ENCODE data around the gene CNKSR1. TPM values are rescaled to one million over a fixed set of nuclear protein-coding genes. Genes with fewer than 3 reads are reported as not detected.
"Not testable (repeated sequence)": the region's sequence is repeated elsewhere in the genome, so short reads cannot be mapped to it uniquely, and the experiment has no call there.

The CNKSR1 gene
- total RNA-seq, 1 donor from 2014 or later: 1.7 TPM

DNA sequence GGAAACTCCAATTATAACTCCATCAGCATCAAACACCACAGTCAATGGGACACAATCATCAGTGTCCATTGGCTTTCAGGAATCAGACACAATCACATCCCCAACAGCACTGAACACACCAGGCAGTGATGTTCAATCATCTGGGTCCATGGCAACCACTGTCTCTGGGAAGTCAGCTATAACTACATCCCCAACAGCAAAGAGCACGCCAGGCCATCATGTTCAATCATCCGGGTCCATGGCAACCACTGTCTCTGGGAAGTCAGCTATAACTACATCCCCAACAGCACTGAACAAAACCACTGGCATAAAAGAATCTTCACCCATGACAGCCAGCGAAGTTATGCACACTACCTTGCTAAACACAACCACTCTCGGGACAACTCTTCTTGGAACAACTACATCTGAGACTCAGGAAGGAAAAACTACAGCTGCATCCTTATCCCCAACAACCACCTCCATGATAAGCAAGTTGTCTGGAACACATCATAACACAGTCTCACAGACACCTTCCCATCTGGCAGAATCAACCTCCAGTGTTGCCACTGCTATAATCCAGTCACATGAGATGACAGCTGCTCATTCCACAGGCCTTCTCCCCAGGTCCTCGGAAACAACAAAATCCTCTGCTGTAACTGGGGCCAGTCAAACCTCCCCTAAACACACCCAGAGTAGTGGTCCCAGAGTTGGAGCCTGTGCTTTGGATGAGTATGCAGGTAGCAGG lies 33.0 kb downstream of the CNKSR1 start:
- intact Hi-C loops (cut with micrococcal nuclease): no loop called here
- ATAC-seq (peak; percentile 71), DNase-seq (no peak)

GRCh38 chr1:26212726-26213125 lies 35.4 kb downstream of the CNKSR1 start:
- intact Hi-C loops (cut with micrococcal nuclease): no loop called here
- DNase-seq (no peak), ATAC-seq (no peak)

DNA sequence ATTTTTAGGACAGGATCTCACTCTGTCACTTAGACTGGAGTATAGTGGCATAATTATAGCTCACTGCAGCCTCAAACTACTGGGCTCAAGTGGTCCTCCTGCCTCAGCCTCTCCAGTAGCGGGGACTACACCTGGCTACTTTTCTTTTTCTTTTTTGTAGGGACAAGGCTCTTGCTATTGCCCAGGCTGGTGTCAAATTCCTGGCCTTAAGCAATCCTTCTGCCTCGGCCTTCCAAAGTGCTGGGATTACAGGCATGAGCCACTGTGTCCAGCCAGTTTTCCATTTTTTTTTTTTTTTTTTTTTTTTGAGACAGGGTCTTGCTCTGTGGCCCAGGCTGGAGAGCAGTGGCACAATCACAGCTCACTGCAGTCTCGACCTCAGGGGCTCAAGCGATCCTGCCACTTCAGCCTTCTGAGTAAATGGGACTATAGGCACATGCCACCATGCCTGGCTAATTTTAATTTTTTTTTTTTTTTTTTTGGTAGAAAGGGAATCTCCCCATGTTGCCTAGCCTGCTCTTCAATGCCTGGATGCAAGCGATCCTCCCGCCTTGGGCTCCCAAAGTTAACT lies 36.1 kb downstream of the CNKSR1 start:
- intact Hi-C loops (cut with micrococcal nuclease): no loop called here

DNA sequence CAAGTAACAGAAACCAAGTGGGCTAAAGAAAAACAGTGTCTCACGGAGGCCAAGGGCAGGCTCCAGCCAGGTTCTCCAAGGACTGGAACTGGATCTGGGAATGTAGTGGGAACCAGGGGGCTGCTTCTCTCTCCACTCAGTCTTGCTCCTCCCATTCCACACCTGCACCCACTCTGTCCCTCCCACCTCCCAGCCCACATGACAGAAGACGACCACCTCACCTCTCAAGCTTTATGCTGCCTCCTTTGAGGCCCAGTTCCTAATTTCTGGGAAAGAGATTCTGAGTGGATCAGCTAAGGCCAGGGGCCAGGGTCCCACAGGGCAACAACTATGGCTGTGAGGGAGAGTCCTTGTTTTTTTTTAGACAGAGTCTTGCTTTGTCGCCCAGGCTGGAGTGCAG lies 38.0 kb downstream of the CNKSR1 start:
- DNase-seq (no peak), ATAC-seq (no peak)
- intact Hi-C loops (cut with micrococcal nuclease): no loop called here

More for the DNA sequence above, 36.1 kb downstream of the CNKSR1 start:
- DNase-seq (no peak), ATAC-seq (no peak)

DNA sequence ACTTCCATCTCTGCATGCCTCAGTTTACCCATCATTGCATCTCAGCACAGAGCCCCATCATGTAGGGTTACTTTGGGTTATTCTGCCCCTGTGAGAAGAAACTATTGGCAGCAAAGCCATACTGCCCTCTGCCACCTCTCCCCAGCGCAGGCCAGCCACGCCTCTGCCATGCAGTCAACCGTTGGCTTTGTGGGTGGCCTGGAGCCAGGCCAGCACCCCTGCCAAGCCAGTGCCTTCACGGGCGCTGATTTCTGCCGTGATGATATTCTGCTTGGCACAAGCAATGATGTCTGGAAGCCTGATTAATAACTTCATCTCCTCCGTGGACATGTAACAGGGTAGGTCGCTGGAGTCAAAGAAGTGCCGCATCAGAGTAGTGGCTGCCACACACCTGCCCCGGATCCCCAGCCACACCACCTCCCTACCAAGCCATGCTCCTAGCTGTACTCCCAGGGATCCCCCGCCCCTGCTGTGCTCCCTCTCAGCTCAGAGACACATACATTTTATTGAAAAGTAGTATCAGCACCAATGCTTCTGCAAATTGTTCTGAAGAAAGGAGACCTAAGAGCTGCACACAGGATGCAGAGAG lies 41.7 kb downstream of the CNKSR1 start:
- peak; percentile 88 for ATAC-seq
- DNase-seq: peak; percentile 71
- intact Hi-C loops (cut with micrococcal nuclease): no loop called here

DNA sequence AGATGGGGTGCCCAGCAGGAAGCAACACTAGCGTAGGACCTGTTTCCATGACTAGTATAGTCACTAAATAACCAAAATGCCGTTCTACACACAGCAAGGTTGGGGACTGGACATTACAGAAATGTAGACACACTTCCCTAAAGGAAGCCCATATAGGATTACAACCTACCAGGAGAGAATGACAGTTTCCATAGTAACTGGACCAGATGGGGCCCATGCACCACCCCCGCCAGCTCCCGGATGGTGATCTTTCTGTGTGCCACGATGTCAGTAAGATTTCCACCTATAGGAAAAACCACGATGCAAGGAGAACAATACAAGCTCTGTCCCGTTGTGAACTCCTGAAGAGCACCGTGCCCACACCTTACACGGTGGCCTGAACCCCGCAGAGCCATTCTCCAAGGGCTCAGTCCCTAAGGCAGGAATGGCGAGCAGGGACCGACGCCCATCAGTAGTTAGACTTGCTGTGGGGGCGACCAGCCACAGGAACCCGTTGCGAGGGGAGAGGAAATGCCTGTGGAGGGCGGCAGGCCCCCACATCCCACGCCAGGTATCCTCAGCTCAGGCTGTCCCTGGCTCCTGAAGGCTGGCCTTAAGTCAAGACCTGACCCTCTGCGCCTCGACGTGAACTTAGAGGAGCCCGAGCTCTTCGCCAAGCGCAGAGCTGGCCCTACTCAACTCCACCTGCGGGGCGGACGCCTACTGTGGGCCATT lies 43.1 kb downstream of the CNKSR1 start:
- DNase-seq (no peak), ATAC-seq (no peak)
- intact Hi-C loops (cut with micrococcal nuclease): no loop called here

DNA sequence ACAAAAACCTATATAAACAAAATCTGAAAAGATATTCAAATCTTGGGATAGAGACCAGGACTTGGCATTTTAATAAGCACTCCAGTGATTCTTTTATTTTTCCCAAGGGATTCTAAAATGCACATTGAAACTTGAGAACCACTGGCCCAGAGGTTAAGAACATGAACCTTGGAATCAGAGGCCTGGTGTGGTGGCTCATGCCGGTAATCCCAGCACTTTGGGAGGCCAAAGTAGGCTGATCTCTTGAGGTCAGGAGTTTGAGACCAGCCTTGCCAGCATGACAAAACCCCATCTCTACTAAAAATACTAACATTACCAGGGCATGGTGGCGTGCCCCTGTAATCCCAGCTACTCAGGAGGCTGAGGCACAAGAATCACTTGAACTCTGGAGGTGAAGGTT lies 43.8 kb downstream of the CNKSR1 start:
- ATAC-seq (no peak), DNase-seq (no peak)
- intact Hi-C loops (cut with micrococcal nuclease): no loop called here

GRCh38 chr1:26224606-26225005 lies 47.3 kb downstream of the CNKSR1 start:
- ATAC-seq: peak; percentile 41
- DNase-seq: no peak
- intact Hi-C loops (cut with micrococcal nuclease): no loop called here

DNA sequence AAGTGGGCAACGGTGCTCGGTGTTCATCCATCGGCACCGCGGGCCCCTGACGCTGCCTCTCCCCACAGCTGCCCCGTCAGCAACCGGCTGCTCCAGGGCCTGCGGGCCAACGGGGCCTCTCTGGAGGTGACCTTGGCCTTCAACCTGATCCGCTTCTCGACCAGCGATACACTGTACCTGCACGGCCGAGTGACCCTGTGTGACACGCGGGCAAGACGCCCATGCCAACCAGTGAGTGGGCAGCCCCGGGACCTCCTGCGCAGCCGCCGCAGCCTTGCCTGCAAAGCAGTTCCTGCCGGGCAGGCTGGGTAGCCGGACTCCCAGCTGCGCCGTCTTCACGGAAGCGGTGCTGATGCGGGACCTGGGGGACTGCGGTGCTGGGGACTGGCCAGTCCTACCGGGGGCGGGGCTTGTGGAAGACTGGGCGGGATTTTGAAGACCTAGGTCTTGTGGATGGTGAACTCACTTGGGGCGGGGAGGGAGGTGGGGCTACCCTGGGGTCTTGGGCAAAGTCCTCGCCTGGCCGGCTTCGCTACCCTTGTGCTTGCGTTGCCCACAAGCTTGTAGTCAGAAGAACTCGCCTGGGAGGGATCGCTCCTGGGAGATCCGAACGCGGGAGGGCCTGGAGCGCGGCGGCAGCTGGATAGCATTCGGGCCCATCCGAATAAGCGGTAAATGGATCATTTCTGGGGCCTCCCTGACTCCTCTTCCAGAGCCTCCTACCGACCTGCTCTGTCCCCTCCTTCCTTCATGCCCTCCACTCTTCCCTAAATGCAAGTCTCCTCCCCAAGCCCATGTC lies 47.9 kb downstream of the CNKSR1 start:
- ATAC-seq (peak; percentile 93), DNase-seq (peak; percentile 83)
- intact Hi-C loops (cut with micrococcal nuclease): no loop called here

DNA sequence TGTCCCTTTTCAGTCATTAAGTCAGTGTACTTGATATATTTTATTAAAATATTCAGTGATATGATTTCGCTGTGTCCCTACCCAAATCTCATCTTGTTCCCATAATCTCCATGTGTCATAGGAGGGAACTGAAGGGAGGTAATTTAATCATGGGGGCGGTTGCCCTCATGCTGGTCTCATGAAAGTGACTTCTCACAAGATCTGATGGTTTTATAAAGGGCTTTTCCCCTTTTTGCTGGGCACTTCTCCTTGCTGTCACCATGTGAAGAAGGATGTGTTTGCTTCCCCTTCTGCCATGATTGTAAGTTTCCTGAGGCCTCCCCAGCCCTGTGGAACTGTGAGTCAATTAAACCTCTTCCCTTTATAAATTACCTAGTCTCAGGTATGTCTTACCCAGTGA lies 53.4 kb downstream of the CNKSR1 start:
- ATAC-seq; intact Hi-C loops (cut with micrococcal nuclease); DNase-seq: not testable (repeated sequence)

GRCh38 chr1:26233903-26234643 lies 56.8 kb downstream of the CNKSR1 start, which contains the start of gene CEP85:
Gene CEP85, plus strand, starts transcription at chr1:26234200. Its CDS starts 5,584 bp downstream, at chr1:26239784.
- DNase-seq (peak; percentile 99), ATAC-seq (peak; percentile 98)
- intact Hi-C loops (cut with micrococcal nuclease): no loop called here

- peak; percentile 34 for DNase-seq
- ATAC-seq: peak; percentile 2
- intact Hi-C loops (cut with micrococcal nuclease): no loop called here
Observed at GRCh38 chr1:26234644-26235370, 57.5 kb downstream of the CNKSR1 start.

DNA sequence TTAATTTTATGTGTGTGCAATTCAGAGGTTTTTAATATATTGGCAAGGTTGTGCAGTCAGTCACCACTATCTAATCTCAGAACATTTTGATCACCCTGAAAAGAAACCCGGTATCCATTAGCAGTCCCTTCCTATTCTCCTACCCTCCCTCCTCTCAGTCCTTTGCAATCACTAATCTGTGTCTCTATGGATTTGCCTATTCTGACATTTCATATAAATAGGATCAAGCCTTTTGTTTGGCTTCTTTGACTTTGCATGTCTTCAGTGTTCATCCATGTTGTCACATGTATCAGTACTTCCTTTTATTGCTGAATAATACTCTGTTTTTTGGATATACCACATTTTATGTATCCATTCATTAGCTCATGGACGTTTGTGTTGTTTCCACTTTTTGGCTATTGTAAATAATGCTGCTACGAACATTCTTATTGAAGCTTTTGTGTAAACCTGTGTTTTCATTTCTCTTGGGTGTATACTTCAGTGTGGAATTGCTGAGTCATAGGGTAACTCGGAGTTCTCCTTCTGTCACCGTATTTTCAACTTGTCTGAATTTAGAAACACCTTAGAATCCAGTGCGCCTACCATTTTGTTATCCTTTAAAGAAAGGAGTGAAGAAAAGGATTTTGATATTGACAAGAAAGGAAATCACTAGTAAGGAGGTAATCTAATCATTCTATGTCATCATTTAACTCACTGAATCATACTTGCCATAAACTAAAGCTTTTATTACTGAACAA lies 60.1 kb downstream of the CNKSR1 start:
- intact Hi-C loops (cut with micrococcal nuclease): no loop called here

More for the DNA sequence above, 60.1 kb downstream of the CNKSR1 start:
- DNase-seq (no peak), ATAC-seq (no peak)

Data from left ventricle myocardium superior (tissue), 1 donor.